Heart right ventricle (tissue), 16 donors: Measurements from ENCODE around the gene PKN2. TPM values are rescaled to one million over a fixed set of nuclear protein-coding genes. Genes with fewer than 3 reads are reported as not detected.

Experiments
- ATAC-seq, 8 donors: fragments of 200-7000 bp; cut with Tn5 transposase; one replicate each; pipeline ENCODE4 v1.9.1; 2020; ENCODE audit warnings: mild to moderate bottlenecking in 8 of 8, moderate library complexity in 8 of 8, moderate number of reproducible peaks in 1 of 8
- DNase-seq, 2 donors: peaks; one replicate each; pipeline ENCODE4 v3.0.0-alpha.2; 2020
- H3K27ac ChIP-seq, 10 donors: fragments of 200-600 bp; sonication (generic) in 2 of 10; one replicate each; pipeline versions ENCODE4 v1.5.0 to v1.8.0; 2020 to 2022; ENCODE audit warnings: mild to moderate bottlenecking in 3 of 10
- H3K27me3 ChIP-seq, 7 donors: fragments of 200-600 bp; one replicate each; pipeline ENCODE4 v1.8.0; 2021 to 2022; ENCODE audit warnings: mild to moderate bottlenecking in 2 of 7
- H3K36me3 ChIP-seq, 9 donors: fragments of 200-600 bp; sonication (generic) in 1 of 9; one replicate each; pipeline versions ENCODE4 v1.5.0 to v1.8.0; 2020 to 2022; ENCODE audit warnings: mild to moderate bottlenecking in 2 of 9
- H3K4me1 ChIP-seq, 9 donors: fragments of 200-600 bp; sonication (generic) in 1 of 9; one replicate each; pipeline versions ENCODE4 v1.5.0 to v1.8.0; 2020 to 2022; ENCODE audit warnings: mild to moderate bottlenecking in 4 of 9
- H3K4me3 ChIP-seq, 10 donors: fragments of 200-600 bp; sonication (generic) in 2 of 10; one replicate each; pipeline versions ENCODE4 v1.5.0 to v1.8.0; 2020 to 2022; ENCODE audit warnings: mild to moderate bottlenecking in 7 of 10, moderate library complexity in 2 of 10
- H3K9me3 ChIP-seq, 11 donors: fragments of 200-600 bp in 10 of 11; sonication (generic) in 2 of 11; one replicate each; pipeline versions ENCODE4 v1.5.0 to v1.8.0; 2013 to 2022; ENCODE audit warnings: mild to moderate bottlenecking in 2 of 11, control low read depth in 1 of 11, moderate library complexity in 1 of 11
- CTCF ChIP-seq, 9 donors: fragments of 200-600 bp; sonication (generic) in 2 of 9; IDR thresholded peaks; one replicate each; pipeline versions ENCODE4 v1.5.0 to v1.8.0; 2021 to 2022; ENCODE audit warnings: antibody characterized with exemption in 9 of 9, mild to moderate bottlenecking in 5 of 9, moderate library complexity in 1 of 9
- WGBS, 2 donors: extraction: QIAGEN DNeasy Blood & Tissue Kit; methylation state at CpG; one replicate each; pipeline ENCODE4 v1.1.7; 2013; ENCODE audit warnings: inconsistent platforms in 1 of 2; 5-methylcytosine and 5-hydroxymethylcytosine counted together
- intact Hi-C, 10 donors: fragments of 100-400 bp; cut with DNase I; formaldehyde crosslinking; loops; one replicate each; pipeline versions ENCODE4 v1.11.1 to v1.14.2; 2022
- polyA plus RNA-seq, 2 donors: library from polyadenylated mRNA; stranded (reverse); fragments of 200-250 nt; gene quantifications; one replicate each; pipeline ENCODE4 v1.2.3, GENCODE V29; 2013
- total RNA-seq, 10 donors: library from RNA; stranded (reverse); fragmentation: NEBNext Ultra II Directional in 3 of 10; extraction: Animal tissue kit (Norgen Biotek cat#: 25700) in 3 of 10; gene quantifications; one replicate each; pipeline versions ENCODE4 v1.2.1 to v1.2.4, GENCODE V29; 2021 to 2023
- donor health status: Arrhythmogenic right ventricular cardiomyopathy.
- donor health status: ischemic (EF 13 %, LVEDD 7.1; RV severe dilation, severe dysfunction).
- donor health status: healthy with polysubstance abuse.
- donor health status: DM: no; HTN: yes; CAD: no.
- donor health status: DM: no; HTN: no; CAD: no.
- donor health status: ischemic (EF 25% LVEDD 6.9; RV normal size, moderate dysfunction).
- donor health status: ischemic (EF 25% LVEDD 5.7; RV mildly dilated, moderate dysfunction).
- donor health status: healthy.
- donor health status: DM: yes; HTN: yes; CAD: no.
- donor health status: Ischemic cardiomyopathy.
- donor health status: ischemic (EF 35%, LVEDD 5.7; RV mildly dilated, moderate dysfunction).
- donor health status: nonischemic (EF 11% LVEDD 7.7; RV severe dilation, severe dysfunction).
- donor health status: DM: yes; HTN: yes; CAD: no.
- donor health status: PGD.
- donor health status: ischemic (EF 29% LVEDD 5.4; RV normal size, mild dysfunction).
- donor health status: nonischemic (EF 23%, LVEDD 6.1; RV moderate dilation, normal function).

PKN2 gene
- total and polyA plus RNA-seq, 12 donors: 6.2 to 42.8 (median 33.6) TPM

GRCh38 chr1:88741413-88741812, 57.3 kb downstream of the PKN2 start:
- ATAC-seq (no peak), DNase-seq (no peak)
- Histone ChIP-seq H3K9me3 (peaks cover 0 to 3% (median 0%) of the 10 kb centered on the region in 11 donors), H3K4me3 (no peak overlapping the region), H3K36me3 (peaks cover 0 to 40% (median 0%) of the 10 kb centered on the region in 9 donors), H3K27me3 (no peaks in the 10 kb centered on the region), H3K27ac (no peak overlapping the region), H3K4me1 (peaks cover 0 to 15% (median 4%) of the 10 kb centered on the region in 9 donors)
- 46 to 57% methylated on average over 2 of the region's 2 CpGs for WGBS, 2 donors
- intact Hi-C loops: no loop called here
- TF ChIP-seq CTCF (IDR thresholded peaks at IDR 0.05): no peak

GRCh38 chr1:88742531-88742930, 58.5 kb downstream of the PKN2 start:
- WGBS, 2 donors: 58 to 59% methylated on average over 6 of the region's 6 CpGs
- H3K4me3 ChIP-seq: no peak overlapping the region
- no peaks in the 10 kb centered on the region for H3K9me3 ChIP-seq
- TF ChIP-seq CTCF (IDR thresholded peaks at IDR 0.05): no peak
- no peaks in the 10 kb centered on the region for H3K27me3 ChIP-seq
- ATAC-seq: no peak
- peaks cover 0 to 15% (median 4%) of the 10 kb centered on the region in 9 donors for H3K4me1 ChIP-seq
- H3K36me3 ChIP-seq: peaks cover 0 to 44% (median 0%) of the 10 kb centered on the region in 9 donors
- no peak for DNase-seq
- H3K27ac ChIP-seq: no peak overlapping the region
- intact Hi-C loops: no loop called here

DNA sequence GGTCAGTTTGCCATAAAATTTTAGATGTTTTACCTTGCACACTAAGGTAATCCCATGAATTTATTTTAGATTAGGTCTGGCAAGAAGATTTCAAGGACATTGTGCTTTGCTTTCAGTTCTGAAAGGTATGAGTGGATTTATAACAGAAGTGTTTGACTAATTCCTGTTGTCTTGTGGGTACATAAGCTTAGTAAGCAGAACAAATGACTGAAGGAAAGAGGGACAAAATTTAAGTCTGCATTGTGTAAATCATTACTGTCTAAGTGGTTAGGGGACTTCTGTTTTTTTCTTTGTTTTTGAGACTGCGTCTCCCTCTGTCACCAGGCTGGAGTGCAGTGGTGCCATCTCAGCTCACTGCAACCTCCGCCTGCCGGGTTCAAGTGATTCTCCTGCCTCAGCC, 60.1 kb downstream of the PKN2 start:
- no peak for ATAC-seq
- intact Hi-C loops: no loop called here
- H3K4me1 ChIP-seq: peaks cover 0 to 13% (median 4%) of the 10 kb centered on the region in 9 donors
- no peaks in the 10 kb centered on the region for H3K9me3 ChIP-seq
- H3K27me3 ChIP-seq: no peaks in the 10 kb centered on the region
- TF ChIP-seq CTCF (IDR thresholded peaks at IDR 0.05): no peak
- H3K4me3 ChIP-seq: no peak overlapping the region
- 94 to 98% methylated on average over 3 of the region's 3 CpGs for WGBS, 2 donors
- peaks cover 0 to 44% (median 0%) of the 10 kb centered on the region in 9 donors for H3K36me3 ChIP-seq
- DNase-seq: no peak
- H3K27ac ChIP-seq: no peak overlapping the region

GRCh38 chr1:88746916-88747315, 62.8 kb downstream of the PKN2 start:
- intact Hi-C loops: no loop called here
- DNase-seq: no peak
- no peak overlapping the region for H3K27ac ChIP-seq
- no peaks in the 10 kb centered on the region for H3K27me3 ChIP-seq
- H3K36me3 ChIP-seq: peaks cover 0 to 43% (median 0%) of the 10 kb centered on the region in 9 donors
- no peak overlapping the region for H3K4me3 ChIP-seq
- no peak for ATAC-seq
- H3K9me3 ChIP-seq: no peaks in the 10 kb centered on the region
- WGBS, 2 donors: 84 to 92% methylated on average over 2 of the region's 2 CpGs
- H3K4me1 ChIP-seq: peaks cover 0 to 10% (median 0%) of the 10 kb centered on the region in 9 donors
- TF ChIP-seq CTCF (IDR thresholded peaks at IDR 0.05): no peak
